BLaER1 treated with 17β-estradiol and CSF1 and Interleukin-3, amounts not matched to agents 10 nM and 100 nM (cell line): ENCODE measurements around the gene POLD2.

Source experiments
- H3K27ac ChIP-seq, 11 experiments: shearing (Covaris generic); formaldehyde crosslinking; 2 replicates each; pipeline ENCODE4 v1.8.1; 2022
- H3K27me3 ChIP-seq, 11 experiments: shearing (Covaris generic); formaldehyde crosslinking; 2 replicates each; pipeline ENCODE4 v1.8.1; 2022
- H3K36me3 ChIP-seq, 11 experiments: shearing (Covaris generic); formaldehyde crosslinking; 2 replicates each; pipeline ENCODE4 v1.8.1; 2022
- H3K4me1 ChIP-seq, 10 experiments: shearing (Covaris generic); formaldehyde crosslinking; 2 replicates each; pipeline ENCODE4 v1.8.1; 2022
- H3K4me2 ChIP-seq, 11 experiments: shearing (Covaris generic); formaldehyde crosslinking; 2 replicates each; pipeline ENCODE4 v1.8.1; 2022
- H3K4me3 ChIP-seq, 10 experiments: shearing (Covaris generic); formaldehyde crosslinking; 2 replicates each; pipeline ENCODE4 v1.8.1; 2022
- H3K9ac ChIP-seq, 11 experiments: shearing (Covaris generic); formaldehyde crosslinking; 2 replicates each; pipeline ENCODE4 v1.8.1; 2022
- H3K9me3 ChIP-seq, 11 experiments: shearing (Covaris generic); formaldehyde crosslinking; replicated peaks in 1 of 11; 2 replicates each; pipeline ENCODE4 v1.8.1; 2022
- H4K20me1 ChIP-seq, 11 experiments: shearing (Covaris generic); formaldehyde crosslinking; 2 replicates each; pipeline ENCODE4 v1.8.1; 2022
- Cebpa-rat ChIP-seq, 11 experiments: shearing (Covaris generic); IDR thresholded peaks; 2 replicates each; pipeline ENCODE4 v1.8.1; 2022

Gene POLD2

GRCh38 chr7:44107116-44107960, 16.0 kb downstream of the POLD2 start:
- Histone ChIP-seq H3K9me3 (no peaks in the 10 kb centered on the region), H3K9ac (peak overlapping the region in 8 of 11 experiments; percentile 31 to 89 (median 84); a peak in 15 of 22 replicates), H3K36me3 (peaks cover 26 to 66% (median 62%) of the 10 kb centered on the region in 11 experiments), H3K4me2 (peak overlapping the region in 10 of 11 experiments; percentile 82 to 98 (median 93); a peak in 19 of 22 replicates), H3K27me3 (no peaks in the 10 kb centered on the region; a peak in 1 of 22 replicates), H3K4me3 (peak overlapping the region in 5 of 10 experiments; percentile 72 to 84 (median 79); a peak in 7 of 20 replicates), H3K4me1 (peaks cover 33 to 62% (median 47%) of the 10 kb centered on the region in 10 experiments), H4K20me1 (peaks cover 0 to 78% (median 74%) of the 10 kb centered on the region in 11 experiments; a peak in 18 of 22 replicates), H3K27ac (peak overlapping the region in 7 of 11 experiments; percentile 32 to 84 (median 42); a peak in 10 of 22 replicates)
- TF ChIP-seq Cebpa-rat (IDR thresholded peaks at IDR 0.05): no peak

- Histone ChIP-seq H3K4me2 (peak overlapping the region; percentile 82 to 98 (median 92)), H3K9ac (peak overlapping the region in 10 of 11 experiments; percentile 76 to 89 (median 84); a peak in 18 of 22 replicates), H3K9me3 (no peaks in the 10 kb centered on the region), H3K4me1 (peaks cover 42 to 70% (median 56%) of the 10 kb centered on the region in 10 experiments), H3K4me3 (peak overlapping the region in 8 of 10 experiments; percentile 65 to 84 (median 74); a peak in 14 of 20 replicates), H3K27ac (peak overlapping the region in 7 of 11 experiments; percentile 32 to 97 (median 42); a peak in 10 of 22 replicates), H3K27me3 (no peaks in the 10 kb centered on the region; a peak in 1 of 22 replicates), H4K20me1 (peaks cover 0 to 70% (median 66%) of the 10 kb centered on the region in 11 experiments; a peak in 18 of 22 replicates), H3K36me3 (peaks cover 20 to 58% (median 54%) of the 10 kb centered on the region in 11 experiments)
- no peak for TF ChIP-seq Cebpa-rat (IDR thresholded peaks at IDR 0.05)
These were observed 16.9 kb downstream of the POLD2 start for GRCh38 chr7:44106311-44107065.

- Histone ChIP-seq H3K4me1 (peaks cover 48 to 77% (median 63%) of the 10 kb centered on the region in 10 experiments), H3K4me3 (peak overlapping the region; percentile 48 to 84 (median 72)), H3K9me3 (no peaks in the 10 kb centered on the region), H3K27me3 (no peaks in the 10 kb centered on the region; a peak in 1 of 22 replicates), H3K27ac (peak overlapping the region in 8 of 11 experiments; percentile 77 to 97 (median 84); a peak in 16 of 22 replicates), H4K20me1 (peaks cover 0 to 63% (median 59%) of the 10 kb centered on the region in 11 experiments; a peak in 18 of 22 replicates), H3K36me3 (peaks cover 13 to 51% (median 47%) of the 10 kb centered on the region in 11 experiments), H3K4me2 (peak overlapping the region; percentile 82 to 98 (median 92)), H3K9ac (peak overlapping the region; percentile 75 to 89 (median 83); a peak in 20 of 22 replicates)
- no peak for TF ChIP-seq Cebpa-rat (IDR thresholded peaks at IDR 0.05)
These were observed 17.5 kb downstream of the POLD2 start for GRCh38 chr7:44105832-44106231.

- TF ChIP-seq Cebpa-rat (IDR thresholded peaks at IDR 0.05): peak in 4 of 11 experiments; percentile 19 to 61 (median 35); a peak in 3 of 22 replicates
- Histone ChIP-seq H3K9me3 (no peaks in the 10 kb centered on the region), H3K4me2 (peak overlapping the region; percentile 82 to 98 (median 92)), H3K36me3 (peaks cover 8 to 44% (median 40%) of the 10 kb centered on the region in 11 experiments; a peak in 21 of 22 replicates), H3K9ac (peak overlapping the region; percentile 75 to 89 (median 83)), H3K27me3 (no peaks in the 10 kb centered on the region; a peak in 1 of 22 replicates), H3K4me1 (peaks cover 55 to 80% (median 70%) of the 10 kb centered on the region in 10 experiments), H3K4me3 (peak overlapping the region; percentile 48 to 84 (median 72)), H3K27ac (peak overlapping the region; percentile 38 to 97 (median 83); a peak in 20 of 22 replicates), H4K20me1 (peaks cover 0 to 56% (median 52%) of the 10 kb centered on the region in 11 experiments; a peak in 18 of 22 replicates)
These were observed 18.2 kb downstream of the POLD2 start for GRCh38 chr7:44104860-44105771.

GRCh38 chr7:44103923-44104859, 19.2 kb downstream of the POLD2 start, which contains the start of gene AEBP1:
Gene AEBP1 (plus strand): TSS chr7:44104345. CDS start chr7:44104666, 321 bp downstream.
- peaks cover 65 to 89% (median 79%) of the 10 kb centered on the region in 10 experiments for H3K4me1 ChIP-seq
- H3K36me3 ChIP-seq: peaks cover 4 to 35% (median 31%) of the 10 kb centered on the region in 11 experiments; a peak in 19 of 22 replicates
- H3K4me2 ChIP-seq: peak within 1 kb of the TSS; percentile 82 to 98 (median 94)
- peak within 1 kb of the TSS; percentile 38 to 97 (median 89); a peak in 20 of 22 replicates for H3K27ac ChIP-seq
- peaks cover 0 to 47% (median 43%) of the 10 kb centered on the region in 11 experiments; a peak in 18 of 22 replicates for H4K20me1 ChIP-seq
- peak within 1 kb of the TSS; percentile 48 to 84 (median 72) for H3K4me3 ChIP-seq
- H3K9me3 ChIP-seq: no peaks in the 10 kb centered on the region
- no peak for TF ChIP-seq Cebpa-rat (IDR thresholded peaks at IDR 0.05)
- no peaks in the 10 kb centered on the region; a peak in 1 of 22 replicates for H3K27me3 ChIP-seq
- peak within 1 kb of the TSS; percentile 75 to 89 (median 83) for H3K9ac ChIP-seq

GRCh38 chr7:44103566-44103922, 19.8 kb downstream of the POLD2 start:
- Histone ChIP-seq H3K27me3 (no peaks in the 10 kb centered on the region; a peak in 1 of 22 replicates), H3K27ac (peak overlapping the region in 9 of 11 experiments; percentile 25 to 97 (median 91); a peak in 17 of 22 replicates), H3K4me2 (peak overlapping the region; percentile 81 to 97 (median 91)), H4K20me1 (peaks cover 0 to 40% (median 38%) of the 10 kb centered on the region in 11 experiments; a peak in 18 of 22 replicates), H3K9ac (peak overlapping the region in 10 of 11 experiments; percentile 32 to 89 (median 82); a peak in 18 of 22 replicates), H3K36me3 (peaks cover 4 to 28% (median 26%) of the 10 kb centered on the region in 11 experiments; a peak in 19 of 22 replicates), H3K4me3 (peak overlapping the region in 9 of 10 experiments; percentile 27 to 84 (median 73); a peak in 16 of 20 replicates), H3K9me3 (no peaks in the 10 kb centered on the region), H3K4me1 (peaks cover 67 to 91% (median 83%) of the 10 kb centered on the region in 10 experiments)
- TF ChIP-seq Cebpa-rat (IDR thresholded peaks at IDR 0.05): no peak
